Prostate gland (tissue), 2 donors: Measurements from ENCODE around the gene ADCYAP1R1.

Experiments
- CTCF ChIP-seq, 4 experiments: fragments of 200-600 bp in 2 of 4; fragments of 450-650 bp in 2 of 4; sonication (generic) in 2 of 4; IDR thresholded peaks; 1 replicate in 3 of 4; 2 replicates in 1 of 4; pipeline ENCODE4 v1.5.1; 2016 to 2019; ENCODE audit warnings: antibody characterized with exemption in 4 of 4, mild to moderate bottlenecking in 2 of 4, moderate library complexity in 2 of 4
- POLR2AphosphoS5 ChIP-seq: sonication (generic); formaldehyde crosslinking; IDR thresholded peaks from one replicate; pipeline ENCODE4 v1.6.1; 2017; ENCODE audit warnings: antibody characterized with exemption

- no peak for TF ChIP-seq CTCF (IDR thresholded peaks at IDR 0.05)
- no peak for TF ChIP-seq POLR2AphosphoS5
These were observed 49.4 kb downstream of the ADCYAP1R1 start for GRCh38 chr7:31101544-31101943.
